Activated naive CD8-positive, alpha-beta T cell treated with anti-CD3 and anti-CD28 coated beads, Interleukin-2, amount 50 U/mL, for 16 hours (primary cell): ENCODE measurements around the gene PDSS1.
"Not testable (repeated sequence)": the region's sequence is repeated elsewhere in the genome, so short reads cannot be mapped to it uniquely, and the experiment has no call there.

Source experiments
- DNase-seq: peaks from one replicate; pipeline ENCODE4 v3.0.0-alpha.2; 2020; ENCODE audit warnings: low read depth, low spot score

The PDSS1 gene

DNA sequence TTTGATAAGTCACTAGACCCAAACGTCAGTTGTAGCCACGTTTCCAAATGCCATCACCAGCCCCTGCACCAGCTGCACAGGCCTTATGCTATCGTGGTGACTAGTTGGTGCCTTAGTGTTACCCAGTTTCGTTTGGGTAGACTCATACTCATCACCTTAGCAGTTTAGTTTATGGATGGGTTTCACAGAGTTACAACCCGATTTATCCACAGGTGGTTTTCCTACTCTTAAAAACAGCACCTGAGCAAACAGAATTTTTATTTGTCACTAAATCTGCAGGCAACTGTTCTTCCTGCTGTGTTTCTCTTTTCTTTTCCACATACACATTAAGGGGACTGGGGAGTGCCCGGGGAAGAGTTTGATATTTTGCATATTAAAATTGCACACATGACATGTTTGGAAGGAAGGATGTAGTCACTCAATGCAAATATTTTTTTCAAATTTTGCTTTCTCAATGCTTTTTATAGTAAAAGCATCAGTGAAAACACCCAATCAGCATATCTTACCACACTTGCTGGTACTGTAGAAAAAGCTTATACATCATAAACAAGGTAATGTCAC, 41.6 kb downstream of the PDSS1 start:
- DNase-seq, result no peak

GRCh38 chr10:26741368-26741767, 43.9 kb downstream of the PDSS1 start:
- DNase-seq, result no peak

DNA sequence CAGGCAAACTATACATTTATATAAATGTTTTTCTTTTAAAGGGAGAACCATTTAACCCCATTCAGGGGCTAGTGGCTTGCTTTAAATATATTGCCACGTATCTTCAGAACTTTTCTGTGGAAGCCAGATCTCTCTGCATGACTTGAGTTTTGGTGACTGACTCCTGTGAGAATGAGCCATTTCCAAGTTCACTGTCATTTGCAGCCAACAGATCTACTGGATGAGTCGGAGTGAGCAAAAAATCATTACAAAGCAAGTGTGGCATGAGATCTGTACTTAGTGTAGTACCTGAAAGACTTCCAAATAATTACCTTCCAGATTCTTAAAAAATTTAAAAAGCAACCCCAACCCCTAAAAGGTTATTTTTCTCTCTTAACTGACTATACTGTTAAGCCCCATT, 45.6 kb downstream of the PDSS1 start:
- DNase-seq, result no peak

GRCh38 chr10:26743841-26744240, 46.3 kb downstream of the PDSS1 start:
- DNase-seq, result no peak

- no peak for DNase-seq
These were observed 48.6 kb downstream of the PDSS1 start for GRCh38 chr10:26746061-26746460.

DNA sequence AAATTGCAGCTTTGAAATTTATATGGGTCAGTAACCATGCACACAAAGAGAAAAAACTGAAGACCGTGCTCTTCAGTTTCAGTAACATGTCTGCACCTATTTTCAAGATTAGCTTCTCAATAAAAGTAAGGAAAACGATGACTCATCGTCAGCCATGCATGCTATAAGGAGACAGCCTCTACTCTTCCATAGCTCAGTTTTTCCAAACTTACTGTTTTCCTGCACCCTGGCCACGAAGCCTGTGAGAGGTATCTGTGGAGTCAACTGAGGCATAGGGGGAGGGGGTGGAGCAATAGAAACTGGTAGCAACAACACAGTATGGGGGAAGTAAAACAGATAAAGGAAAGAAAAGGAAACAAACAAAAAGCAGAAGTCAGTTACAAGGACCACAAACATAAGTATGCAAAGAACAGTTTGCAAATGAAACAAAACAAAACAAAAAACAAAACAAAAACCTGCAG, 58.0 kb downstream of the PDSS1 start:
- DNase-seq, result no peak

DNA sequence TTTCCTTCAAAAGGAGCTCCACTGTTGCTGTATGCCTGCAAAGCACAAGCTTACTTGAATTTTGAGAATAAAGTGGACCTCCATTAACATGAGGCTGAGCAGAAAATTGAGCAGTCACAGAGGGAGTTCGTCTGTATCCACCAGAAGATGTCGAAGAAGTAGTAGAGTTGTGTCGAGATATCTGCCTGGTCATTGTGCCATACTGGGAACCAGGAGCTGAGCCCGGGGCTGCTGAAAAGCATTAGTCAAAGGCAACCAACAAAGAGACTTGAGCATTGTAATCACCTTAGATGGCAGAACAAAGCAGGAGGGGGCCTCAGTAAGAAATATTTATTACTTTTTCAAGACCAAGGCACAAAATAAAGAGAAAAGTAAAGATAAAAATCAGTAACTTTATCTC, 61.5 kb downstream of the PDSS1 start:
- DNase-seq, result no peak

GRCh38 chr10:26765549-26765948, 68.0 kb downstream of the PDSS1 start:
- DNase-seq, result no peak

DNA sequence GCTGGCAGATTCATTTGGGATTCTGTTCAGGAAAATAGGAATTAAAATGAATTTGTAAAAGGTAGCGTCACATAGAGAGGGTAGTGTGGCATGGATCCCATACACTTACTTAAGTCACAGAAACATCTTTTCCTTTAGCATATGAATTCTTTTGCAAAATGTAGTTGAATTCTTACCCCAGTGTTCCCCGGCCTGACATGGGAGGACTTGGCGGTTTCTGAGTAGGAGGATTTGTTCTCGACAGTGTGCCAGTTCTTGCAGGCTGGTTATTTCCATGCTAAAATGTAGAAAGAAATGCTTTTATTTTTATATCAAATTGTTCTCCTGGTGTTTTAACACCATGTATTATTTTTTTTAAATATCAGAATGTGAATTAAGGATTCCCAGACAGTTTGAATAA, 72.6 kb downstream of the PDSS1 start:
- DNase-seq, result no peak

- no peak for DNase-seq
These were observed 76.1 kb downstream of the PDSS1 start for GRCh38 chr10:26773633-26774032.

- DNase-seq, result no peak
These were observed 78.8 kb downstream of the PDSS1 start for GRCh38 chr10:26776258-26776657.

GRCh38 chr10:26777686-26778085, 80.2 kb downstream of the PDSS1 start:
- no peak for DNase-seq

DNA sequence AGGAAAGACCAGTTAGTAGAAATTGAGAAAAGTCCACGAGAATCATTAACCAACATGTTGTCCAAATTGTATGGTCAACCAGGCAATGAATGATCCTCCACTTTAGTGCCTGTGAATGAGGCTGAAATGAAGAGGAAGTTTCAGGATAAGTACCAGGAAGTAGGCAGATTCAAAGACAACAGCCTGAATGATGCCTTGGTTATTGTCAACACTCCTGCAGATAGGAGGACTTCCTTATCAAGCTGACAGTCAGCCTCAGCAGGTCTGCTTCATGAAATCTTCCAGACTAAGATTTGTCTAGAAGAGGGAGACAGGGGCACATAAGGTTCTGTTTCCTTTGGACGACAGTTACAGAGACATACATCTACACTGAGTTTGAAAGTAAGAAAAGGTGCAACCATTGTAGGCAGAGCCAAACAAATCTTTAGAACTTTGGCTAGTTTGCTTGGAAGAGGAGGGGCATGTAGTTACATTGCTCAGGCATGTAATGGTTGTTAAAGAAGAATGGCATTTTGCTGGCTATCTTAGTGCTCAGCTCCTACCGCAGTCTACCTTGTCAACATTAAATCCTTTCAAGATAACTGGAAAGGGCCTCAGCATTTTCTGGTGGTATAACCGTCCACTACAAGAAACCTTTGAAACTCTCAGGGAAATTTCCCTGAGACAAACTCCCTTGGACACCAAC, 81.8 kb downstream of the PDSS1 start:
- no peak for DNase-seq

- DNase-seq, result no peak
These were observed 82.7 kb downstream of the PDSS1 start for GRCh38 chr10:26780106-26780792.

GRCh38 chr10:26780793-26781601, 83.5 kb downstream of the PDSS1 start:
- DNase-seq, result no peak

DNA sequence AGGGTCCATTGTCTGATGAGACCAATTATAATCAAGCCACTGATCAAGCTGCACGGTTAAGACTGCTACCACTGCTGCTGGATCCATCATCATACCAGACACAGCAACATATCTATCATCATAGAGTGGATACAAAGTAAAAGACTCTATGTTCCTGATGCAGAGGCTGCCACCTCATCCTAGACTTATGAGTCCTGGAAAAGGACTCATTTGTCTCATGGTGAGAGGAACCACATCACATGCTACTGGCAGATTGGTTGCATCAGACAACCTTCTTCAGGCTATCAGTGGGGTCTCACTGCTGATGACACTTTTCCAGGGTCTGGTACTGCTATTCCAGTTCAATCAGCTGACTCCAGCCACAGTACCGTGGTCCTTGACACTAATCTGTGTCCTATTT, 84.3 kb downstream of the PDSS1 start:
- DNase-seq, result no peak

GRCh38 chr10:26787362-26787761, 89.9 kb downstream of the PDSS1 start:
- no peak for DNase-seq

GRCh38 chr10:26789779-26790178, 92.3 kb downstream of the PDSS1 start:
- DNase-seq, result not testable (repeated sequence)

DNA sequence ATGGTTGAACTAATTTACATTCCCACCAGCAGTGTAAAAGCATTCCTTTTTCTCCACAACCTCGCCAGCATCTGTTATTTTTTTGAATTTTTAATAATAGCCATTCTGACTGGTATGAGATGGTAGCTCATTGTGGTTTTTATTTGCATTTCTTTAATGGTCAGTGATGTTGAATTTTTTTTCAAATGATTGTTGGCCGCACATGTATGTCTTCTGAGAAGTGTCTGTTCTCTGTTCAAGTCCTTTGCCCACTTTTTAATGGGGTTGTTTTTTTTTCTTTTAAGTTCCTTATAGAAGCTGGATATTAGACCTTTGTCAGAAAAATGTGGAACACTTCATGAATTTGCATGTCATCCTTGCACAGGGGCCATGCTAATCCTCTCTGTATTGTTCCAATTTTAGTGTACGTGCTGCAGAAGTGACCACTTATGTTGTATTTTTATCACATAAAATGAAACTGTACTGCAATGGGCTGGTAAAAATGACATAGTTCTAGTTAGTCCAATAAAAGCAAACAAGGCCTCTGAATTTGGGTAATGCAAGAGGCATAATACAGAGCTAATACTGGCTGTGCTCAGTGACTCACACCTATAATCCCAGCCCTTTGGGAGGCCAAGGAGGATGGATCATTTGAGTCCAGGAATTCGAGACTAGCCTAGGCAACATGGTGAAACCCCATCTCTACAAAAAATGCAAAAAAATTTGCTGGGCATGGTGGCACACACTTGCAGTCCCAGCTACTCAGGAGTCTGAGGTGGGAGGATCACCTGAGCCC, 92.9 kb downstream of the PDSS1 start:
- no peak for DNase-seq

- no peak for DNase-seq
These were observed 95.4 kb downstream of the PDSS1 start for GRCh38 chr10:26792758-26793495.
